HepG2 (cell line): ENCODE results near the gene DPP3. TPM values are rescaled to one million over a fixed set of nuclear protein-coding genes. Genes with fewer than 3 reads are reported as not detected.

Experiments used
- ATAC-seq: fragments of 200-7000 bp; cut with Tn5 transposase; 3 replicates; pipeline ENCODE4 v1.9.1; 2020; ENCODE audit warnings: mild to moderate bottlenecking, moderate library complexity
- BruUV-seq: library from RNA; stranded (reverse); fragments of 400-500 nt; replicated peaks from 2 replicates; lab custom pipeline; 2021; lab: Mats Ljungman, UMichigan
- CTCF ChIA-PET: fragments of 300-600 bp; formaldehyde crosslinking; extraction: SDS; loops from one replicate; lab custom pipeline; 2021; ENCODE audit warnings: low total read pairs, inconsistent platforms, low intra/inter-chr PET ratio; lab: Yijun Ruan, JAX
- POLR2A ChIA-PET: fragments of 350-600 bp; sonication (Branson Sonifier 250); formaldehyde crosslinking; loops from one replicate; lab custom pipeline; 2020; ENCODE audit warnings: antibody characterized with exemption, inconsistent platforms; lab: Yijun Ruan, JAX
- DNase-seq: peaks from one replicate; pipeline ENCODE4 v3.0.0-alpha.2; 2015; ENCODE audit warnings: low spot score
- FAIRE-seq: peaks from 3 replicates; lab custom pipeline; 2011; peaks lifted over from hg19 to GRCh38; lab: Jason Lieb, UNC
- H2AFZ ChIP-seq: one replicate; pipeline ENCODE4 v1.6.1; 2011; ENCODE audit warnings: low read length, inconsistent platforms
- H3K27ac ChIP-seq: fragments of 300-600 bp; 3 replicates; pipeline ENCODE4 v1.8.0; 2011; ENCODE audit warnings: mixed run types, mild to moderate bottlenecking, mixed read lengths, low read length, inconsistent platforms; ENCODE audit not compliant: insufficient read depth; ENCODE audit errors: extremely low read length
- H3K27me3 ChIP-seq, 2 experiments: fragments of 200-600 bp in 1 of 2; 2 replicates in 1 of 2; 3 replicates in 1 of 2; pipeline versions ENCODE4 v1.6.0 to v1.8.0; 2011; ENCODE audit warnings: low read length in 2 of 2, mild to moderate bottlenecking in 2 of 2, moderate library complexity in 2 of 2, inconsistent platforms in 1 of 2; ENCODE audit not compliant: insufficient read depth in 2 of 2, control insufficient read depth in 1 of 2
- H3K36me3 ChIP-seq, 2 experiments: fragments of 200-600 bp in 1 of 2; replicated peaks in 1 of 2; 2 replicates in 1 of 2; 3 replicates in 1 of 2; pipeline versions ENCODE4 v1.5.1 to v1.8.0; 2011; ENCODE audit warnings: low read length in 2 of 2, inconsistent platforms in 1 of 2; ENCODE audit not compliant: insufficient read depth in 2 of 2, control insufficient read depth in 1 of 2
- H3K4me1 ChIP-seq: 2 replicates; pipeline ENCODE4 v1.5.1; 2012; ENCODE audit warnings: low read length, inconsistent platforms; ENCODE audit not compliant: insufficient read depth
- H3K4me2 ChIP-seq: 2 replicates; pipeline ENCODE4 v1.6.0; 2011; ENCODE audit warnings: low read depth, low read length, inconsistent platforms
- H3K4me3 ChIP-seq, 3 experiments: fragments of 200-600 bp in 1 of 3; sonication (generic), shearing (Covaris generic) in 1 of 3; replicated peaks in 1 of 3; 2 replicates each; pipeline ENCODE4 v1.5.1; 2011 to 2016; ENCODE audit warnings: low read length in 3 of 3, inconsistent platforms in 2 of 3, low read depth in 2 of 3, mild to moderate bottlenecking in 2 of 3, control low read depth in 1 of 3, mixed read lengths in 1 of 3; ENCODE audit not compliant: insufficient read depth in 1 of 3
- H3K79me2 ChIP-seq: one replicate; pipeline ENCODE4 v1.6.1; 2011; ENCODE audit warnings: low read length, inconsistent platforms; ENCODE audit not compliant: insufficient read depth
- H3K9ac ChIP-seq: 2 replicates; pipeline ENCODE4 v1.6.0; 2011; ENCODE audit warnings: mild to moderate bottlenecking, low read depth, low read length, inconsistent platforms; ENCODE audit not compliant: insufficient read depth
- H3K9me3 ChIP-seq: 2 replicates; pipeline ENCODE4 v1.5.1; 2012; ENCODE audit warnings: mild to moderate bottlenecking, low read length
- H4K20me1 ChIP-seq: 2 replicates; pipeline ENCODE4 v1.6.0; 2011; ENCODE audit warnings: inconsistent platforms, mild to moderate bottlenecking, low read length, moderate library complexity; ENCODE audit not compliant: insufficient read depth
- ETV5 ChIP-seq: IDR thresholded peaks from 2 replicates; pipeline ENCODE4 v1.6.1; 2018; ENCODE audit warnings: missing biosample characterization, missing genetic modification reagents, inconsistent platforms, borderline replicate concordance
- FOXO1 ChIP-seq: sonication (generic); formaldehyde crosslinking; IDR thresholded peaks from 2 replicates; pipeline ENCODE4 v1.4.0; 2020; ENCODE audit warnings: missing genetic modification reagents
- HINFP ChIP-seq: sonication (generic); formaldehyde crosslinking; IDR thresholded peaks from 2 replicates; pipeline ENCODE4 v1.4.0; 2020; ENCODE audit warnings: low read depth, mild to moderate bottlenecking, missing genetic modification reagents
- PAF1 ChIP-seq: IDR thresholded peaks from 2 replicates; pipeline ENCODE4 v1.6.1; 2016; ENCODE audit warnings: missing genetic modification reagents, missing compliant biosample characterization
- POLR2G ChIP-seq: fragments of 200-400 bp; formaldehyde crosslinking; IDR thresholded peaks from 2 replicates; pipeline ENCODE4 v1.6.1; 2018; ENCODE audit warnings: mild to moderate bottlenecking, low read depth, low read length, moderate library complexity
- ZBTB46 ChIP-seq: sonication (generic); formaldehyde crosslinking; IDR thresholded peaks from 2 replicates; pipeline ENCODE4 v1.4.0; 2020; ENCODE audit warnings: mild to moderate bottlenecking, missing genetic modification reagents, borderline replicate concordance
- ZNF17 ChIP-seq: sonication (generic); formaldehyde crosslinking; IDR thresholded peaks from 2 replicates; pipeline ENCODE4 v1.5.0; 2020; ENCODE audit warnings: mild to moderate bottlenecking, missing genetic modification reagents
- ZNF224 ChIP-seq: sonication (generic); formaldehyde crosslinking; IDR thresholded peaks from 2 replicates; pipeline ENCODE4 v1.5.0; 2020; ENCODE audit warnings: mild to moderate bottlenecking, missing genetic modification reagents
- ZNF512 ChIP-seq: sonication (generic); formaldehyde crosslinking; IDR thresholded peaks from 2 replicates; pipeline ENCODE4 v1.4.0; 2020; ENCODE audit warnings: mild to moderate bottlenecking, missing genetic modification reagents
- ZNF564 ChIP-seq: sonication (generic); formaldehyde crosslinking; IDR thresholded peaks from 2 replicates; pipeline ENCODE4 v1.8.1; 2023; ENCODE audit warnings: mild to moderate bottlenecking, missing genetic modification reagents
- ZNF570 ChIP-seq: sonication (generic); formaldehyde crosslinking; IDR thresholded peaks from 2 replicates; pipeline ENCODE4 v1.4.0; 2020; ENCODE audit warnings: mild to moderate bottlenecking, missing genetic modification reagents, borderline replicate concordance
- ZSCAN5A ChIP-seq: sonication (generic); formaldehyde crosslinking; IDR thresholded peaks from 2 replicates; pipeline ENCODE4 v1.8.0; 2022; ENCODE audit warnings: mild to moderate bottlenecking, missing genetic modification reagents, borderline replicate concordance
- WGBS: methylation state at CpG from one replicate; pipeline ENCODE4 v1.1.6; 2017; ENCODE audit warnings: low lambda C conversion rate; 5-methylcytosine and 5-hydroxymethylcytosine counted together
- in situ Hi-C: cut with HindIII; loops from 2 replicates; pipeline ENCODE4 v1.10.0; 2017; ENCODE audit warnings: low pct_unique_long_range_greater_than_20kb; ENCODE audit not compliant: extremely low pct_ligation_motif_present
- intact Hi-C: fragments of 100-400 bp; cut with micrococcal nuclease; formaldehyde crosslinking; loops from one replicate; pipeline ENCODE4 v1.10.0; 2022; ENCODE audit not compliant: unreplicated experiment
- polyA plus RNA-seq, 8 experiments: library from polyadenylated mRNA; depleted of rRNA in 3 of 8; stranded (reverse) in 7 of 8; unstranded in 1 of 8; fragments of >200 nt; fragmentation: Illumina TruSeq in 4 of 8; extraction: Trizol in 4 of 8; gene quantifications; 2 replicates each; pipeline versions ENCODE4 v1.2.1 to v1.2.3, GENCODE V29; 2011 to 2016; ENCODE audit warnings: low read depth in 4 of 8, missing spikeins in 1 of 8, mixed read lengths in 1 of 8; ENCODE audit not compliant: insufficient read depth in 1 of 8
- total RNA-seq, 5 experiments: library from RNA; depleted of rRNA; stranded (reverse); fragments of >200 nt; fragmentation: Illumina TruSeq; extraction: Trizol; gene quantifications; 2 replicates each; pipeline ENCODE4 v1.2.3, GENCODE V29; 2016; ENCODE audit warnings: low read depth in 1 of 5
- TF ChIP-seq, protein P1 (sequence below): sonication (generic); formaldehyde crosslinking; IDR thresholded peaks from 2 replicates; pipeline ENCODE4 v1.5.0; 2020; ENCODE audit warnings: mild to moderate bottlenecking, missing genetic modification reagents

DPP3 gene
- total and polyA plus RNA-seq, 2 of the 13 experiments (the other 11 are each of a cell fraction or from before 2014, with no cell fraction given): 38.4 to 59.8 TPM

- ChIA-PET CTCF (interaction anchor here (1.6 to 2.3 kb wide), 2 partner anchors 30 to 240 kb away, joined by 5 to 11 read pairs; partner anchors contain the start of gene RBM4B), POLR2A (interaction anchor here (0.7 to 3.2 kb wide), 16 partner anchors 8 to 405 kb away, joined by 3 to 41 read pairs (median 6); partner anchors contain the start of genes BBS1, DPP3, NPAS4 and PELI3)
- Histone ChIP-seq H3K4me2 (peak within 1 kb of the TSS; percentile 90), H3K36me3 (peaks cover 7 to 21% of the 10 kb centered on the region in 2 experiments; a peak in 4 of 5 replicates), H3K9me3 (no peaks in the 10 kb centered on the region), H2AFZ (peak within 1 kb of the TSS; percentile 98), H3K79me2 (peaks cover 9% of the 10 kb centered on the region), H4K20me1 (no peaks in the 10 kb centered on the region), H3K4me1 (peaks cover 33% of the 10 kb centered on the region), H3K27ac (peak within 1 kb of the TSS; percentile 88), H3K27me3 (peaks cover 2 to 9% of the 10 kb centered on the region in 2 experiments; a peak in 2 of 5 replicates), H3K4me3 (peak within 1 kb of the TSS; percentile 78 to 89 (median 84)), H3K9ac (peak within 1 kb of the TSS; percentile 90)
- no TSS peak for BruUV-seq
- intact Hi-C loops (no loop called here), in situ Hi-C loops (no loop called here)
- ATAC-seq: peak; percentile 94
- WGBS: 6% methylated on average over 28 of the region's 45 CpGs
- FAIRE-seq: peak; percentile 97
- peak; percentile 92 for DNase-seq
- TF ChIP-seq ZNF17 (CRISPR knock-in tag) (0 out of 2 replicates have a peak, but pooled peaks have one; percentile 63), ZSCAN5A (CRISPR knock-in tag) (no peak), HINFP (CRISPR knock-in tag) (0 out of 2 replicates have a peak, but pooled peaks have one; percentile 42), ZNF224 (CRISPR knock-in tag) (peak; percentile 94), POLR2G (peak; percentile 77), ZBTB46 (CRISPR knock-in tag) (no peak), ZNF570 (CRISPR knock-in tag) (no peak), ZNF564 (CRISPR knock-in tag) (no peak), PAF1 (CRISPR knock-in tag) (no peak), ZNF512 (no peak), ETV5 (CRISPR knock-in tag) (no peak), FOXO1 (CRISPR knock-in tag) (peak; percentile 10; the same call in 1 of the 2 replicates)
- TF ChIP-seq, protein P1, sequence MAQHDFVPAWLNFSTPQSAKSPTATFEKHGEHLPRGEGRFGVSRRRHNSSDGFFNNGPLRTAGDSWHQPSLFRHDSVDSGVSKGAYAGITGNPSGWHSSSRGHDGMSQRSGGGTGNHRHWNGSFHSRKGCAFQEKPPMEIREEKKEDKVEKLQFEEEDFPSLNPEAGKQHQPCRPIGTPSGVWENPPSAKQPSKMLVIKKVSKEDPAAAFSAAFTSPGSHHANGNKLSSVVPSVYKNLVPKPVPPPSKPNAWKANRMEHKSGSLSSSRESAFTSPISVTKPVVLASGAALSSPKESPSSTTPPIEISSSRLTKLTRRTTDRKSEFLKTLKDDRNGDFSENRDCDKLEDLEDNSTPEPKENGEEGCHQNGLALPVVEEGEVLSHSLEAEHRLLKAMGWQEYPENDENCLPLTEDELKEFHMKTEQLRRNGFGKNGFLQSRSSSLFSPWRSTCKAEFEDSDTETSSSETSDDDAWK (CRISPR knock-in tag): no peak
These were observed 41.4 kb upstream of the DPP3 start, which contains the start of gene MRPL11 for GRCh38 chr11:66438504-66439466. TSS of gene MRPL11 (minus strand) at chr11:66438848. CDS start at chr11:66438754, 94 bp downstream.
